Astrocyte of the hippocampus (primary cell): ENCODE measurements around the gene KLHL29.

Source experiments
- DNase-seq: peaks from one replicate; pipeline ENCODE4 v3.0.0; 2011; ENCODE audit warnings: low read depth, low spot score

The KLHL29 gene

GRCh38 chr2:23631389-23631788, 246.4 kb downstream of the KLHL29 start:
- no peak for DNase-seq

- no peak for DNase-seq
These were observed 247.4 kb downstream of the KLHL29 start for GRCh38 chr2:23632386-23632785.

GRCh38 chr2:23632831-23633395, 247.9 kb downstream of the KLHL29 start:
- DNase-seq = no peak

- no peak for DNase-seq
These were observed 249.0 kb downstream of the KLHL29 start for GRCh38 chr2:23633966-23634365.

- peak; percentile 63 for DNase-seq
These were observed 250.7 kb downstream of the KLHL29 start for GRCh38 chr2:23635442-23636340.

GRCh38 chr2:23636426-23636825, 251.4 kb downstream of the KLHL29 start:
- peak; percentile 39 for DNase-seq

- peak; percentile 83 for DNase-seq
These were observed 252.2 kb downstream of the KLHL29 start for GRCh38 chr2:23637011-23637778.

- no peak for DNase-seq
These were observed 254.5 kb downstream of the KLHL29 start for GRCh38 chr2:23639406-23639982.

GRCh38 chr2:23640711-23641110, 255.7 kb downstream of the KLHL29 start:
- DNase-seq = no peak

GRCh38 chr2:23642516-23642915, 257.5 kb downstream of the KLHL29 start:
- no peak for DNase-seq

- no peak for DNase-seq
These were observed 260.3 kb downstream of the KLHL29 start for GRCh38 chr2:23645230-23645808.

- DNase-seq = no peak
These were observed 262.6 kb downstream of the KLHL29 start for GRCh38 chr2:23647563-23647962.

GRCh38 chr2:23649303-23649702, 264.3 kb downstream of the KLHL29 start:
- no peak for DNase-seq

- peak; percentile 64 for DNase-seq
These were observed 264.8 kb downstream of the KLHL29 start for GRCh38 chr2:23649819-23650218.

- DNase-seq = peak; percentile 83
These were observed 266.5 kb downstream of the KLHL29 start for GRCh38 chr2:23651187-23652080.

- no peak for DNase-seq
These were observed 268.3 kb downstream of the KLHL29 start for GRCh38 chr2:23653326-23653725.

- no peak for DNase-seq
These were observed 269.8 kb downstream of the KLHL29 start for GRCh38 chr2:23654756-23655155.

- DNase-seq = no peak
These were observed 271.1 kb downstream of the KLHL29 start for GRCh38 chr2:23655934-23656596.

GRCh38 chr2:23656597-23656973, 271.6 kb downstream of the KLHL29 start:
- DNase-seq = no peak

GRCh38 chr2:23657371-23657770, 272.4 kb downstream of the KLHL29 start:
- DNase-seq = no peak
